HG03378 (cell line): Measurements from ENCODE around the gene SYTL2.
"Not testable (repeated sequence)": the region's sequence is repeated elsewhere in the genome, so short reads cannot be mapped to it uniquely, and the experiment has no call there.

Experiments used
- ATAC-seq: cut with Tn5 transposase; IDR thresholded peaks from one replicate; pipeline ENCODE4 v1.9.1; 2021; ENCODE audit warnings: mild to moderate bottlenecking, moderate library complexity; ENCODE audit not compliant: unreplicated experiment

The SYTL2 gene

DNA sequence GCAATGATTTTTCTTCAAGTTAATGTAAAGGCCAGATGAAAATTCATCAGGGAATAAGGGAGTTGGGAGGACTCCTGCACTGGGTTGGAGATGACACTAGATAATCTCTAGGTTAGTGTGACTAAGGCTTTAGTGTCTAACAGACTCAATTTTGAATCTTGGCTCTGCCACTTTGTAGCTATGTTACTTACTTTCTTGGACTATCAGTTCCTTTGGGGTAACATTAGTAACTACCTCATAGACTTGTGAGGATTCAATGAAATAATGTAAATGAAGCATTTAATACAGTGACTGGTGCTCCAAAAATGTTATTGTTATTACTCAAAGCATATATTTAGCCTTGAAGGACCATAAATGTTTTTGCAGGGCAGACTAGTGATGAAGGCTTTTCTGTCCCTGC is 115.4 kb downstream of the SYTL2 start:
- ATAC-seq: no peak

DNA sequence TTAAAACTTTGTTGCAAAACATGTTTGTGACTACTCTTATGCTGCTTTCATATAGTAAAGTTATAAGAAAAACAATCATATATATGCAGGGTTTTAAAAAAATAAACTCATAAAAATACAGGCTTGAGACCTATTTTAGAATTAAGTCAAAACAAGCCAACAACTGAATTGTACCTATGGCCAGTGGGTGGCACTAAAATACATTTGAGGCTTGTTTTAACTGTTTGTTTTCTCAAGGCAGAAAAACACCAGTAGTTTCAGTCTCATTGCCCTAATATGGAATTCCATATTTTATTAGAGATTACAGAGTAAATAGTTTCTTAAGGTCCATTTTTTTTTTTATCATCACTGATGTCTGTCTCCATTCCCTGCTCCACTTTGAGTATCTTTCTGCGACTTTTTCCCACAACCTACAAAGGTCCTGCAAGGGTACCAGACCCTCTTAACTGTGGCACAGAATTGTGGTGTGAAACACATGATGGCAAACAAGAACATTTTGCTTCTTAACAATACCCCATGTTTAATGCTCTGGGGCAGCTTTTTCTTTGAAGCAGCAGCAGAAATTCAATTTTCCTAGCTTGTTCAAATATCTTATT is 116.5 kb downstream of the SYTL2 start:
- ATAC-seq: peak; percentile 43

DNA sequence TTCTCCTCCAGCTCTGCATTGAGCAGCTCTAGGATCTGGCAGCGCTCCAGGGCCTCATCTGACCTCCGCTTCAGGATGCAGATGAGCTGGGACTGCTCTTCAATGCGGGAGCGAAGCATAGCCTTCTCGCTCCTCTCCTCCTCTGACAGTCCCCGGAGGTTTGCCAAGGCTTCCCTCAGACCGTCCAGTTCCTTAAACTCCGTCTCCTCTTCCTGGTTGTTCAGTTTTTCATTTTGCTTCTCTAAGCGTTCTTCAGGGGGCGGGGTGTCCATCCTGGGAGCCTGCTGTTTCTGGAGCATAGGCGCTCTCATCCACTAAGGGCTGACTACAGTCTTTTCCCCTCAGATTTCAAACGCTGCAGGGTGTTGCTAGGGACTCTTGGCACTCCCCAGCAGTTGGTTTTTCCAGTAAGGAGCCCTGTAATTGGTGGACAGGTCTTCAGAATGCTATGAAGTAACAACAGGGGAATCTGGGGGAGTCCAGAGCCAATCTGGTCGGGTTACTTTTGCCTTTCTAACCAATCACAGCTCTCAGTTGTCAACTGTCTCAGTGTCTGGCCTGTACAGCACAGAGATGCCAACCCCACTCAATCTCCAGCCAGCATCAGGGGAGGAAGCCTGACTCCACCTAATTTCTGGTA is 125.0 kb downstream of the SYTL2 start, which contains the start of gene CCDC89:
Gene CCDC89, minus strand, starts transcription at position 376 of the 640 bp plus-strand sequence. Its CDS starts 65 bp downstream, at position 311.
- no peak for ATAC-seq

DNA sequence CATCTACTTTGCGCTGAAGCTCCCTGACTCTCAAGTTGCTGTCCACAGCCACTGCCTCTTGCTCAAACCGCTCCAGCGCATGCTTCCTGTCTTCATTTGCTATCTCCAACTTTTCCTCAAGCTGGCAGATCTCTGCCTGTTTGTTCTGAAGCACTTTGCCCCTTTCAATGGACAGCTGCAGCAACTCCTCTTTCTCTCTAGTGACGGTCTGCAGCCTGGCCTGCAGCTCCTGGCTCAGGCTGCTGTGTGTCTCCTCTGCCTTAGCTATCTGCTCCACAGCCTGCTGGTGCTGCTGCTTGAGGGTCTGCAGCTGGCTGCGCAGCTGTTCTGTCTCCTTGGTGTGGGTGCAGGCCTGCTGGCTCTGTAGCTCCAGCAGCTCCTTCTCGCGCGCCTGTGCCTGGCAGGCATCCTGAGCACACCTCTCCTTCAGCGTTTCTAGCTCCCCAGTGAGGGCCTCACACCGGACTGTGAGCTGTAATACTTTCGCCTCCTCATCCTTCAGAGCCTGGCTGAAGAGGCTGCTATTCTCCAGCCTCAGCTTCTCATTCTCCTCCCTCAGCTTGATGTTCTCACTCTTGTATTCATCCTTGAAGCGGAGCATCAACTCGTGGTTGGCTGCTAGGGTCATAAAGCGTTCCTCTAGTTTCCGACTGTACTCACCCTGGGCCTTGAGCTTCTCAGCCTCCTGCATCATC is 125.7 kb downstream of the SYTL2 start:
- ATAC-seq: no peak

DNA sequence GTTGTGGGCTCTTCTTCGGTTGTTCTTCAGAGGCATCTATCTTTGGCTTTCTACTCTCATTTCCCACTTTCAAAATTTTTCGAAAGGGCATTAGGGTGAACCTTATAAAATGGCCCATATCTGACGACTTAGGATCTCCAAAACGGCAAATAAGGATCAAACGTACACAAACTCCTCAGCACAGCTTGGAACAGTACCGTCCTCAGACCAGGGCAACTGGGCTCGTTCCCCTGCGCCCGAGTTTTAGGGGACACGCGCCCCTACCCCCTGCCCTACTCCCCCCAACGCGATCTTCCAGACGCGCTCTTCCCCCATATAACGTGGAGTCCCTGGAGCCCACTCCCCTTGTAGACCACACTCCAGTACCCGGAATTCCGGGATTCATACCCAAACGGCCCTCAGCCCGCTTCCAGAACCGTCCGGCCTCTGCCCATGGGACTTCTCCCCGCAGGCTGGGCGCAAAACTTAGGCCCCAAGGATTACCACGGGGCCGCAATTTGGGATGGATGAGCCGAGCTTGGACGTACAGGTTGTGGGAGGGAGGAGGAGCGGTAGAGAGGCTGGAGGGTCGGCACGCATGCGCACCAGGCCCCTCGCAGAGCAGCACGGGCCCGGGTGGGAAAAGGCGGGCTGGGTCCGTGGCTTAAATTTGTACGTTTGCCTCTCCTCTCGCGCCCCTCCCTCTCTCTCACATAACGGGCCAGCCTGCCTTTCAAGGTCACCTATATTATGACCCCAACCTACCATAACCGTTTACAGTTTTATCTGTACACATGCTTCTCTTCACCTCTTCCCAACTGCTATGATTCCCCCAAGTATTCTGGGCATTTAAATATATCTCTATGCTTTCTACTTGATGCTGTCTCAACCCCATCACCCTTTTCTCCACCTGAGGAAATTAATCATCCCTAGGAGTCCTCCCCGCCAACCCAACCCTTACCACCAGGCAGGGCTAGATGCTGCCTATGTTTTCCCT is 128.3 kb downstream of the SYTL2 start:
- ATAC-seq: no peak

DNA sequence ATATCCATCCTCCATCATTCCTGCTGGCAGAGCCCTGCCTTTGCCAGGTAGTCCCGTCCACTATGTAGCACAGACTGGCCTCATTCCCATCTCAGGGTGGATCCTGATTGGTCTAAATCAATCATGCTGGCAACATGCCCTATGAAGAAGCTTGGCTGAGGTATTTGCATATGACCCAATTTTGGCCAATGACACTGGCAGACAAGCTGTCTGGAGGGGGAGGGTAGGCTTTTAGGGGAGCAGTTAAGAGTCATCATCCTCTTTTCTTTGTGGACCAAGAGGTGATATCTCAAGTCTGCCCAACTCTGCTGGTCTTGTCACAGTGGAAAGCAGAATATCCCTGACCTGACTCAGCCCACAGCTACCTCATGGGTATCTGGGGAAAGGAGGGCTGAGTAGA is 130.0 kb downstream of the SYTL2 start:
- no peak for ATAC-seq

DNA sequence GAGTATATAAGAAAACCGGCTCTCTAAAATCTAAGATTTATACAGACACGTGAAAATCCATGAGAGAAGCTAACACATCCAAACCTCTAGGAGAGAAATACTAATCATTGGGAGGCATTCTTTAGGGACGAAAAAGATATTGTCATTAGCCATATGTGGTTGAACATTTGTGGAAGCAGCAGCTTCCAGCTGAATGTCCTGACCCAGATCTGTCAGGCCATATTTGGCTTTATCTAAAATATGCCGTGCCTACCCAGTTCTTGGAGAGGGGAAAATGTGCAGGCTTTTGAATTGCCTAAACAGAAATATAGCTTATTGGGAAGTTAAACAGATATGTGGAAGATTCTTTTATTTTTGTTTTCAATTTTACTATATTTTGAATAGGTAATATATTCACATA is 131.4 kb downstream of the SYTL2 start:
- no peak for ATAC-seq

DNA sequence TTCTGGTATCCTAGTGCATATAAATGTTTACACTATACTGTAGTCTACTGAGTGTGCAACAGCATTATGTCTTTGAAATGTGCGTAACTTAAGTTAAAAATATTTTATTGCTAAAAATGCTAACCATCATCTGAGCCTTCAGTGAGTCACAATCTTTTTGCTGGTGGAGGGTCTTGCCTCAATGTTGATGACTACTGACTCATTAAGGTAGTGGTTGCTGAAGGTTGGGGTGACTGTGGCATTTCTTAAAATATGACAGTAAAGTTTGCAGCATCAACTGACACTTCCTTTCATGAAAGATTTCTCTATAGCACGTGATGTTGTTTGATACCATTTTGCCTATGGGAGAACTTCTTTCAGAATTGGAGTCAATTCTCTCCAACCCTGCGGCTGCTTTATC is 137.5 kb downstream of the SYTL2 start:
- no peak for ATAC-seq

DNA sequence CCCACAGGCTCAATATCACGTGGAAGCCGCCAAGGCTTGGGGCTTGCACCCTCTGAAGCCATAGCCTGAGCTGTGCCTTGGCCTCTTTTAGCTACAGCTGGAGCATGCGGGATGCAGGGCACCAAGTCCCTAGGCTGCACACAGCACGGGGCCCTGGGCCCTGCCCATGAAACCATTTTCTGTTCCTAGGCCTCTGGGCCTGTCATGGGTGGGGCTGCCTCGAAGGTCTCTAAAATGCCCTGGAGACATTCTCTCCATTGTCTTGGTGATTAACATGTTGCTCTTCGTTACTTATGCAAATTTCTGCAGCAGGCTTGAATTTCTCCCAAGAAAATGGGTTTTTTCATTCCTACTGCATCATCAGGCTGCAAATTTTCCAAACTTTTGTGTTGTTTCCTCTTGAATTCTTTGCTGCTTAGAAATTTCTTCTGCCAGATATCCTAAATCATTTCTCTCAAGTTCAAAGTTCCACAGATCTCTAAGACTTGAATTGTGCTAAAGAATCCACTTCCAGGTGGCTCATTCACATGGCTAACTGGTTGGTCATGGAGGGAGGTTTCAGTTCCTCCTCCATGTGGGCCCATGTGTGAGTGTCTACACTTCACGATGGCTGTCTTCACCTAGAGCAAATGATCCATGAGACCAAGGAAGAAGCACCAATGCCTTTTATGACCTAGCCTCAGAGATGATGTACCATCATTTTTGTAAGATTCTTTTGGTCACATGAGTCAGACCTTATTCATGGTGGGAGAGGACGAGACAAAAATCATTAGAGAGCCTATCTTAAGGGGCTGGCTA is 138.6 kb downstream of the SYTL2 start:
- no peak for ATAC-seq

DNA sequence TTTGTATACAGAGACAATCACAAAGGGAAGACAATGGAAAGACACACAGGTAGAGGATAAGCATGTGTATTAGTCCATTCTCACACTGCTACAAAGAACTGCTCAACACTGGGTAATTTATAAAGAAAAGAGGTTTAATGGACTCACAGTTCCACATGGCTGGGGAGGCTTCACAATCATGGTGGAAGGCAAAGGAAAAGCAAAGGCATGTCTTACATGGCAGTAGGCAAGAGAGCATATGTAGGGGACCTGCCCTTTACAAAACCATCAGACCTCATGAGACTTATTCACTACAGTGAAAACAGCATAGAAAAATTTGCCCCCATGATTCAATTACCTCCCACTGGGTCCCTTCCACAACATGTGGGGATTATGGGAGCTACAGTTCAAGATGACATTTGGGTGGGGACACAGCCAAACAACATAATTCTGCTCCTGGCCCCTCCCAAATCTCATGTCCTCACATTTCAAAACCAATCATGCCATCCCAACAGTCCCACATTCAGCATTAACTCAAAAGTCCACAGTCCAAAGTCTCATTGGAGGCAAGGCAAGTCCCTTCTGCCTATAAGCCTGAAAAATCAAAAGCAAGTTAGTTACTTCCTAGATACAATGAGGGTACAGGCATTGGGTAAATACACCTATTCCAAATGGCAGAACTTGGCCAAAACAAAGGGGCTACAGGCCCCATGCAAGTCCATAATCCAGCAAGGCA is 139.8 kb downstream of the SYTL2 start:
- ATAC-seq: not testable (repeated sequence)

DNA sequence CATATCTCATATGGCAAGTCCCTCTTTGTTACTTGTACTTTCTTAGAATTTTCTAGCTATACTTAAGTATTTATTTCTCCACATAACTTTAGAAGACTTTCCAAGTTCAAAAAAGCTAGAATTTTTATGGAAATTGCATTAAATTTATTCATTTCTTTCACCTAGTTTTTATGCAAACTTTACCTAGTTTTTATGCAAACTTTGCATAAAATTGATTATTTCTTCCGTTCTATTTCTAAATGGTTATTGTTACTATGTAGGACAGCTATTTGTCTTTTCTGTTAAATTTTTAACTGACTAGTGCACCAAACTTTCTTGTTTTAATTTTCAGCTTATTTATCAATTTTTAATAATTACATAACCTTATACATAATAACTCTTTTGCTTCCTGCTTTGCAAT is 142.8 kb downstream of the SYTL2 start:
- ATAC-seq: no peak

DNA sequence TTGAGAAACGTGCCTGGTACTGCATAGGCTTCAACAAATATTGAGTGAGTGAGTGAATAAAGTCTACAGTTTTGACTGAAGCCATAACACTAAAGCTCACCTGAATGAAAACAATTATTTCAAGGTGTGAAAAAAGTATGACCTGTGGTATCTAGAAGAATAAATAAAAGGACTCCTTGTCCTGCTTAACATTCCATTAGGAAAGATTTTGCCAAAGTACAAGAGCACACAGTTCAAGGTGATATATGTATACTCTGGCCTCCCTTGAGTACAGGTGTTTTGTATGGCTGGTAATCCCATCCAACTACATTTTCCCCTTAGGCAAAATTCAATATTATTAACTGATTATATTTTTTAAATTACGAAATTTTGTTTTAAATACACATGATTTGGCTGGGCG is 144.3 kb downstream of the SYTL2 start:
- no peak for ATAC-seq

DNA sequence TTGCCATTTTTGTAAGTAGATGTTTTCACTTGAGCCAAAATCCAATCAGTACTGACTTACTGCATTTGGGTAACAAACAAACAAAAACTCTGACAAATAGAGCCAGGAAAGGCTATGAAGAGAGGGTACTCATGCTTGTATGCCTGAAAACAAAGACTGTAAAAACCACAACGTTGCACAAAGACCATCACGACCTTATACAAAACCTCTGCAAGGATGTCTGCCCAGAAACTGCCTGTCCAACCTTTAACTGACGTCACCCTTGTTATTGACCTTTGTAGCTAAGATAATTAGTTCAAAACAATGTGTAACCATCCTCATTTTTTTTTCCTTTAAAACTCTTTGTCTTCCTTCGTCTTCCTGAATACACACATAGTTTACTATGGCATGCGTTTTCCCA is 145.2 kb downstream of the SYTL2 start:
- ATAC-seq: no peak

DNA sequence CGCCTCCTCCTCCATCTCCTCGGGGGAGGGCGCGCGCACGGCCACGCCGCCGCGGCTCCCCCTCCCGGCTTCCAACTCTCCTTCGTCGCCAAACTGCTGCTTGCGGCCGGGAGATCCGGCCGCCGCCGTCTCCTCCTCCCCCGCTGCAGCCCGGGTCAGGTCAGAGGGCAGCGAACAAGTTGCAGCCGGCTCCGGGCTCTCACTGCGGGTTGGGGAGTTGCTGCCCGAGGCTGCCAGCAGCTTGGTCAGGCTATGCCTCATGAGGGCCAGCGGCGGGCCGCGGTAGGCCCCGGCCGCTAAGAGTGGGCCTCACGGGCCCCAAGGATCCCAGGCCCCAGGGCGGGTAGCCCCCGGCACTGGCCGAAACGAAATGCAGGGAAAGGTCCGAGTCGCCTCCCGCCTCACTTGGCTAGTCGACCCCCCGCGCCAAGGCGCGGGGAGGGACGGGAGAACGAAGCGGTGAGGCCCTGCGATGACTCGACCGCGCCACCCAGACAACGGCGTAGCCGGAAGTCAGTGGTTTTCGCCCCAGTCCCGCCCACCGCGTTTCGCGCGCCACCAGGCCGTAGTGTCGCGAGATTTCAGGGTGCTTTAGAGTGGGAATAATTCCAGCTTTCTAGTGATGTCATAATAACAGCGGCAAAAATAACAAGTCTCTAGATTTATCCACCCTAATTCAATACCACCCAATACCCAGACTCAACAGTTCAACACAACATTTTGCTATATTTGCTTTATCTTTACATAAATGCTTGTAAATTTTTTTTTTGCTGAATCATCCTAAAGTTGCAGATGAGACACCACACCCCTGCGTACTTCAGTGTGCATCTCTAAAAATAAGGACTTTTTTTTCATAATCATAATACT is 146.1 kb downstream of the SYTL2 start, which contains the start of gene CREBZF:
Gene CREBZF, minus strand, starts transcription at position 515 of the 867 bp plus-strand sequence. Its CDS starts 254 bp downstream, at position 261.
- ATAC-seq: peak; percentile 81

DNA sequence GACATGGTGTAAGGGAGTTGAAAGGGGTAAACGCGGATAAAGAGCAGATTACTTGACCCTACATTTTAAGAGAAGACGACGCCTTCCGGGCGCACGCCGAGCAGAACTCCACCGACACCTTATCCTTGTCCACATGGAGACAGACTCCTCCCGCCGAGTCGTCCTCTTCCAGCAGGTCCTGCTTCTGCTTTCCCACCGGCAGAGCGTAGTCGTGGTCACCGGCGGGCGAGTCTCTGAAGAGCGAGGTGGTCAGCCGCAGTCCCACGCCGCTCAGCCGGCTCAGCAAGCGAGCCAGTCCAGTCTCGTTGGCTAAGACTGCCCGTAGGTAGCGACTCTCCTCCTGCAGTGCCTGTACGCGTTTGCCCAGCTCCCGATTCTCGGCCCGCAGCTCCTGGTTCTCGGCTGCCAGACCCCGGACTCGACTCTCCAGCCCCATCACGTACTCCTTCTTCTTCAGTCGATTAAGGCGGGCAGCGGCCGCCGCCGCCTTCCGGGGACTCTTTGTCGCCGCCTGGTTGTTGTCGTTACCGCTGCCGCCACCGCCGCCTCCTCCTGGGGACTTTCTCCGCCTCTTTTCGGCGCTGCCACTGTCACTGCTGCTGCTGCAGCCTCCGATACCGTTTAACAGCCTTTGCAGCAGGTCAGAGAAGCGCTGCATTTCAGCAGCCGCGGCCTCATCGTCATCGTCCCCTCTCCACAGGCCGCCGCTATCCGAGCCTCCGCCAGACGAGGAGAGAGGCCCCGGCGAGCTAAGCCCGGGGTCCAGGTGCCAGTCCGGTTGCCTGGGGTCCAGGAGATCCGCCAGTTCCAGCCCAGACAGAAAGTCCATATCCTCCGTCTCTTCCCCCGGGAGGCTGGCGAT is 147.0 kb downstream of the SYTL2 start:
- peak; percentile 60 for ATAC-seq

DNA sequence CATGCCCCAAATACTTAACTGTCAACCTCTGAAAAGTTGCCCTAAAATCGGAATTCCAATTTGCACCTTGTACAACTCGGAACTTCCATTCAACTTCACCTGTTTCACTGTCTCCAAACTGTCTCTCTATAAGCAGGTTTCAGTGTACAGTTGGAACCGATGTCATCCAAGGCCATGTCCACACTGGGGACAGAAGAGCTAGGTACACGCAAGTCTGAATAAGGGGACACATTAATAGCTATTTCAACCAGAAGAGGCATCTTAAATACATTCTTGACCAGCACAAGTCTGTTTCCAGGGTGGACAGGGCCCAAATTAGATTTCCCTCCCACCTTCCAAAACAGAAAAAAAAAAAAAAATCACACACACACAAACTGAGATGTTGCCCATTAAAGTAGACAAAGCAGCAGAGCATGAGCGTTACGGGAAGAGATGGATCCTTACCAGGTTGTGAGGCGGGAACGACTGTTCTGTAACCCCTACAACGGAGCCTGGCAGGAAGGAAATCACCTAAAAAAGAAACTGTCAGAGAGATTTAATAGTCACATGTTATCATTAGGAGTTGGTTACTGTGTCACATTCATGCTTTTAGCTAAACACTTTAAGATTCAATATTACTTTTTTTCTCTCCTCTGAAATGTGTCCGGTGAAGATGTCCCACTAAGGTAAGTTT is 147.7 kb downstream of the SYTL2 start:
- ATAC-seq: no peak
